LNCAP (cell line): ENCODE measurements around the gene DDAH2.

ENCODE experiments used
- TF ChIP-seq, protein P1 (sequence below): fragments of 450-650 bp; IDR thresholded peaks from 2 replicates; pipeline ENCODE4 v1.5.1; 2017; ENCODE audit warnings: mild to moderate bottlenecking

Gene DDAH2

DNA sequence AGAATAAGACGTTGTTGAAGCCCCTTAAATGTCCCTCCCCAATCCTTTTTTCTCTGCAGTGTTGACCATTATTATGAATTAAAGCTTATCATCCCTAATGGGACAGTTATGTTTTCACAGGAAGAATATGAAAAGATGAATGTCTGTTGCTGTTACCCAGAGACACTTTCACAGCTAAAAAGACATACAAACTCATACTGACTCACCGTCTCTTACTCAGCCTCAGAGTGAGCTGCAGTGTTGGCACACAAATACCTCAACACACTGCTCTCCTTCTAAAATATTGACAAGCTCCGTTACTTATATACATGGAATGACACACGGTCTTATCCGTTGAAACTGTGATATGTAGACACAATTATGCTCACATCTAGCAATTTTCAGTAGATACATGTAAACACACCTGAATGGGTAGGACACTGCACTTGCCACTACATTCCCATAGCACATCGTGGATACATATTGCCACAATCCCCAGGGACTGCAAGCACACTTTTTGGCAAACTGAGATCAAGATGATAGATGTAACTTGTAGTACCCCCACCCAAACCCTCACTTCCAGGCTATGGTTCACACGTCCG is 23.7 kb upstream of the DDAH2 start:
- TF ChIP-seq, protein P1, sequence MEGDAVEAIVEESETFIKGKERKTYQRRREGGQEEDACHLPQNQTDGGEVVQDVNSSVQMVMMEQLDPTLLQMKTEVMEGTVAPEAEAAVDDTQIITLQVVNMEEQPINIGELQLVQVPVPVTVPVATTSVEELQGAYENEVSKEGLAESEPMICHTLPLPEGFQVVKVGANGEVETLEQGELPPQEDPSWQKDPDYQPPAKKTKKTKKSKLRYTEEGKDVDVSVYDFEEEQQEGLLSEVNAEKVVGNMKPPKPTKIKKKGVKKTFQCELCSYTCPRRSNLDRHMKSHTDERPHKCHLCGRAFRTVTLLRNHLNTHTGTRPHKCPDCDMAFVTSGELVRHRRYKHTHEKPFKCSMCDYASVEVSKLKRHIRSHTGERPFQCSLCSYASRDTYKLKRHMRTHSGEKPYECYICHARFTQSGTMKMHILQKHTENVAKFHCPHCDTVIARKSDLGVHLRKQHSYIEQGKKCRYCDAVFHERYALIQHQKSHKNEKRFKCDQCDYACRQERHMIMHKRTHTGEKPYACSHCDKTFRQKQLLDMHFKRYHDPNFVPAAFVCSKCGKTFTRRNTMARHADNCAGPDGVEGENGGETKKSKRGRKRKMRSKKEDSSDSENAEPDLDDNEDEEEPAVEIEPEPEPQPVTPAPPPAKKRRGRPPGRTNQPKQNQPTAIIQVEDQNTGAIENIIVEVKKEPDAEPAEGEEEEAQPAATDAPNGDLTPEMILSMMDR, result no peak

DNA sequence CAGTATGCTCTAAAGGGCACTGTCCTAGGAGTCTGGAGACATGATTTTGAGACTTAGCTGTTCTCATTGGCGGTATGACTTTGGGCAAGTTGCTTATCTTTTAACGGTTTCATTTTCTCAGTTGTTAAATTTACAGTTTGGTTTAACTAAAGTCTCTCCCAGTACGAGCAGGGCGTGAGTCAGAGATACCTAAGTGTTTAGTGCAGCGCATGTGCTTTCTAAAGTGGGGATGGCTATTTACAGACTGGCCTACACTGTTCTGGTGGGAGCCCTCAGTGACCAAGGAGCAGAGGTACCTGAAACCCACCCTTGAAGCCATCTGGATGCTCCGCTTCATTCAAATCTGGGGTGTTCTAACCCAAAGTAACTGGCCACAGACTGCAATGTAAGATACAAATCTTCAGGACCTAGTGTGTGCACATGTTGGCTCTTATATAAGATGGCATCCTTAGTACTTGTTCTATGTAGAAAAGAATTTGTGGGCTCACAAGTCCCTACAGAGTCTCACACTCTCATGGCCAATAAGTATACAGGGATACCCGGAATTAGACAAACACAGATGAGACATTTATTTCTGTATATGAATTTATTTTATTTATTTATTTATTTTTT is 21.4 kb upstream of the DDAH2 start:
- TF ChIP-seq, protein P1, result no peak

DNA sequence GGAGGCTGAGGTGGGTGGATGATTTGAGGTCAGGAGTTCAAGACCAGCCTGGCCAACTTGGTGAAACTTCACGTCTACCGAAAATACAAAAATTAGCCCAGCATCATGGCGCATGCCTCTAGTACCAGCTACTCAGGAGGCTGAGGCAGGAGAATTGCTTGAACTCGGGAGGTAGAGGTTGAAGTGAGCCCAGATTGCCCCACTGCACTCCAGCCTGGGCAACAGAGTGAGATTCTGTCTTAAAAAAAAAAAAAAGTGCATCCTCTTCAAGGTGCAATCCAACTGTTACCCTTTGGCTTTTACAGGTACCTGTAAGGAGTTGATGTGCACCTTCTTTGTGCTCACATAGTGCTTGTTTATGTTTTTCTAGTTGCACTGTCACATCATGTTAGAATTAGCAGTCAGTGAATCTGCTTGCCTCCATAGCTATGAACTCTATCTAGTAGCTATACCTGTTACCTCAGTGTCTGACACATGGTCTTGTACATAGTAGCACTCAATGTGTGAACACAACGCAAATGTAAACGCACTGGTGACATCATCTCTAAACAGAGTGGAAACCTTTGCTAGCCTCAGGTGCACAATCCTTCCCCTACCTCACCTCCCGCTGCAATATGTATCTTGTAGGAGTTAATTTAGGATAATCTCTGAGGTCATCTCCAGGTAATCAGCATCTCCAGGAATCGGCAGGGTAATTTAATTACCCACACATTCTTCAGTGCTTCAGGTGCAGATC is 20.4 kb upstream of the DDAH2 start:
- TF ChIP-seq, protein P1, result no peak

DNA sequence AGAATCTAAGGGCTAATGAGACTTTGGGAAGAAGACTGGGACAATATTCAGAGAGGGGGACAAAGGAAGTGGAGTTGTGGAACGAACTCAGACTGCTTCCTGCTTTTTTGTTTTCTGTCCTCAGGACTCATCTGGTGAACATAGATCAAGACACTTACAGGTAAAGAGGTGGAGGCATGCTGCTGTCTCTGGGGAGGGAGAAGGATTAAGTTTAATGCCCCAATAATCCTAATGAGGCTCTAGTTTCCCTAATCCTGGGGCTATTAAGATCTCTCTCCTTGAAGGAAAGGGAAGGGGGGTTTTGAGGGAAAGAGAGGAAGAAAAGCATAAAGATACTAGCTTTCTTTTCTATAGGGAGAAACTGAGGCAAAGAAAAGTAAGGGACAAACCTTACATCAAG is 15.3 kb upstream of the DDAH2 start:
- TF ChIP-seq, protein P1, result no peak

DNA sequence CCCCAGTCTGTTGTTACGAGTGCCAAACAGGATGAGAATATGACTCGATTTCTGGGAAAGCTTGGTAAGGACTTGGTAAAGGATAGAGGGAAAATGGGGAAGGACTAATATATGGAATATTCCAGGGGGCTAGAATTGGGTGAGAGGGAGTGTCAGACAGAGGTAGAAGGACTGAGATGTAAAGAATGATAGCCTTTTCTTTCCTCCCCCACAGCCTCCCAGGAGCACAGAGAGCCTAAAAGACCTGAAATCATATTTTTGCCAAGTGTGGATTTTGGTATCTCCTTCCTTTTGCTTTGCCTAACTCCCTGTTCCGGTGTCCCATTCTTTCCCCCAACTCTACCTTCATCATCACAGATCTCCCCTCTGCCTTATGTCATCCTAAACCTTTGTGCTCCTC is 13.8 kb upstream of the DDAH2 start:
- TF ChIP-seq, protein P1, result no peak

DNA sequence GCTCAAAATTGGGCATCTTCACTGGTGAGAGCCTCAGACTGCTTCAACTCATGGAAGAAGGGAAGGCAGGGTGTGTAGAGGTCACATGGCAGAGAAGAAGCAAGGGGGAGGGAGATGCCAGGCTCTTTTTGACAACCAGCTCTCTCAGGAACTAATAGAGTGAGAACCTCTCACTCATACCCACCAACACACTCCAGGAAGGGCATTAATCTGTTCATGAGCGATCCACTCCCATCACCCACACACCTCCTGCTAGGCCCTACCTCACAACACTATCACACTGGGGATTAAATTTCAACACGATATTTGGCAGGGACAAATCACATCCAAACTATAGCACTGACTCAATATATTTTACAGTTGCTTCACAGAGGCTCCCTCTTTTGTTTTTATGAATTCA is 12.7 kb upstream of the DDAH2 start:
- TF ChIP-seq, protein P1, result no peak

DNA sequence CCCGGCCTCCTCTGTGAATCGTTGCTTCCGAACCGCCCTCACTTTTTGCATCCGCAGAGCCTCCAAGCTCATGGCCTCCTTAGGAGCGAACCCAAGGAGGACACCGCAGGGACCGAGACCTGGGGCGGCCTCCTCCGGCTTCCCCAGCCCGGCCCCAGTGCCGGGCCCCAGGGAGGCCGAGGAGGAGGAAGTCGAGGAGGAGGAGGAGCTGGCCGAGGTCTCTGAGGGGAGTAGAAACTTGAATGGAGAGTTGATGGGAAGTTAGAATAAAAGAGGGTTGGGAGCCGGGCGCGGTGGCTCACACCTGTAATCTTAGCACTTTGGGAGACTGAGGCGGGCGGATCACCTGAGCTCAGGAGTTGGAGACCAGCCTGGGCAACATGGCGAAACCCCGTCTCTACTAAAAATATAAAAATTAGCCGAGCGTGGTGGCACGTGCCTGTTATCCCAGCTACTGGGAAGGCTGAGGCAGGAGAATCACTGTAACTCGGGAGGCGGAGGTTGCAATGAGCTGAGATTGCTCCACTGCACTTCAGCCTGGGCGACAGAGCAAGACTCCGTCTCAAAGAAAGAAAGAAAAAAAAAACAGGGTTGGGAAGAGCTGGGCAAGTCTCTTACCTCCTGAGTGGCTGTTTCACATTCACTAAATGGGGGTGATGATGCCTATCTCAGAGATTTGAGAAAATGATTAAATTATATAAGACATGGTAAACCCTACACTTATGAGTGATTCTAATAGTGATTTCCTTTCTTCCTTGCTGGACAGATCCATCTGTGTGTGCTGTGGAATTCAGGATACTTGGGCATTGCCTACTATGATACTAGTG is 11.5 kb upstream of the DDAH2 start:
- TF ChIP-seq, protein P1, result no peak
